Heart right ventricle (tissue), 16 donors: ENCODE measurements around the gene DHX34. TPM values are rescaled to one million over a fixed set of nuclear protein-coding genes. Genes with fewer than 3 reads are reported as not detected.

Experiments
- ATAC-seq, 8 donors: fragments of 200-7000 bp; cut with Tn5 transposase; one replicate each; pipeline ENCODE4 v1.9.1; 2020; ENCODE audit warnings: mild to moderate bottlenecking in 8 of 8, moderate library complexity in 8 of 8, moderate number of reproducible peaks in 1 of 8
- DNase-seq, 2 donors: peaks; one replicate each; pipeline ENCODE4 v3.0.0-alpha.2; 2020
- H3K27ac ChIP-seq, 10 donors: fragments of 200-600 bp; sonication (generic) in 2 of 10; one replicate each; pipeline versions ENCODE4 v1.5.0 to v1.8.0; 2020 to 2022; ENCODE audit warnings: mild to moderate bottlenecking in 3 of 10
- H3K27me3 ChIP-seq, 7 donors: fragments of 200-600 bp; one replicate each; pipeline ENCODE4 v1.8.0; 2021 to 2022; ENCODE audit warnings: mild to moderate bottlenecking in 2 of 7
- H3K36me3 ChIP-seq, 9 donors: fragments of 200-600 bp; sonication (generic) in 1 of 9; one replicate each; pipeline versions ENCODE4 v1.5.0 to v1.8.0; 2020 to 2022; ENCODE audit warnings: mild to moderate bottlenecking in 2 of 9
- H3K4me1 ChIP-seq, 9 donors: fragments of 200-600 bp; sonication (generic) in 1 of 9; one replicate each; pipeline versions ENCODE4 v1.5.0 to v1.8.0; 2020 to 2022; ENCODE audit warnings: mild to moderate bottlenecking in 4 of 9
- H3K4me3 ChIP-seq, 10 donors: fragments of 200-600 bp; sonication (generic) in 2 of 10; one replicate each; pipeline versions ENCODE4 v1.5.0 to v1.8.0; 2020 to 2022; ENCODE audit warnings: mild to moderate bottlenecking in 7 of 10, moderate library complexity in 2 of 10
- H3K9me3 ChIP-seq, 11 donors: fragments of 200-600 bp in 10 of 11; sonication (generic) in 2 of 11; one replicate each; pipeline versions ENCODE4 v1.5.0 to v1.8.0; 2013 to 2022; ENCODE audit warnings: mild to moderate bottlenecking in 2 of 11, control low read depth in 1 of 11, moderate library complexity in 1 of 11
- WGBS, 2 donors: extraction: QIAGEN DNeasy Blood & Tissue Kit; methylation state at CpG; one replicate each; pipeline ENCODE4 v1.1.7; 2013; ENCODE audit warnings: inconsistent platforms in 1 of 2; 5-methylcytosine and 5-hydroxymethylcytosine counted together
- intact Hi-C, 10 donors: fragments of 100-400 bp; cut with DNase I; formaldehyde crosslinking; loops; one replicate each; pipeline versions ENCODE4 v1.11.1 to v1.14.2; 2022
- polyA plus RNA-seq, 2 donors: library from polyadenylated mRNA; stranded (reverse); fragments of 200-250 nt; gene quantifications; one replicate each; pipeline ENCODE4 v1.2.3, GENCODE V29; 2013
- total RNA-seq, 10 donors: library from RNA; stranded (reverse); fragmentation: NEBNext Ultra II Directional in 3 of 10; extraction: Animal tissue kit (Norgen Biotek cat#: 25700) in 3 of 10; gene quantifications; one replicate each; pipeline versions ENCODE4 v1.2.1 to v1.2.4, GENCODE V29; 2021 to 2023
- TF ChIP-seq, protein P1 (sequence below), 9 donors: fragments of 200-600 bp; sonication (generic) in 2 of 9; IDR thresholded peaks; one replicate each; pipeline versions ENCODE4 v1.5.0 to v1.8.0; 2021 to 2022; ENCODE audit warnings: antibody characterized with exemption in 9 of 9, mild to moderate bottlenecking in 5 of 9, moderate library complexity in 1 of 9
- donor health status: Arrhythmogenic right ventricular cardiomyopathy.
- donor health status: ischemic (EF 13 %, LVEDD 7.1; RV severe dilation, severe dysfunction).
- donor health status: healthy with polysubstance abuse.
- donor health status: DM: no; HTN: yes; CAD: no.
- donor health status: DM: no; HTN: no; CAD: no.
- donor health status: ischemic (EF 25% LVEDD 6.9; RV normal size, moderate dysfunction).
- donor health status: ischemic (EF 25% LVEDD 5.7; RV mildly dilated, moderate dysfunction).
- donor health status: healthy.
- donor health status: DM: yes; HTN: yes; CAD: no.
- donor health status: Ischemic cardiomyopathy.
- donor health status: ischemic (EF 35%, LVEDD 5.7; RV mildly dilated, moderate dysfunction).
- donor health status: nonischemic (EF 11% LVEDD 7.7; RV severe dilation, severe dysfunction).
- donor health status: DM: yes; HTN: yes; CAD: no.
- donor health status: PGD.
- donor health status: ischemic (EF 29% LVEDD 5.4; RV normal size, mild dysfunction).
- donor health status: nonischemic (EF 23%, LVEDD 6.1; RV moderate dilation, normal function).

The DHX34 gene
- total and polyA plus RNA-seq, 12 donors, result 4.4 to 11.7 (median 5.9) TPM

DNA sequence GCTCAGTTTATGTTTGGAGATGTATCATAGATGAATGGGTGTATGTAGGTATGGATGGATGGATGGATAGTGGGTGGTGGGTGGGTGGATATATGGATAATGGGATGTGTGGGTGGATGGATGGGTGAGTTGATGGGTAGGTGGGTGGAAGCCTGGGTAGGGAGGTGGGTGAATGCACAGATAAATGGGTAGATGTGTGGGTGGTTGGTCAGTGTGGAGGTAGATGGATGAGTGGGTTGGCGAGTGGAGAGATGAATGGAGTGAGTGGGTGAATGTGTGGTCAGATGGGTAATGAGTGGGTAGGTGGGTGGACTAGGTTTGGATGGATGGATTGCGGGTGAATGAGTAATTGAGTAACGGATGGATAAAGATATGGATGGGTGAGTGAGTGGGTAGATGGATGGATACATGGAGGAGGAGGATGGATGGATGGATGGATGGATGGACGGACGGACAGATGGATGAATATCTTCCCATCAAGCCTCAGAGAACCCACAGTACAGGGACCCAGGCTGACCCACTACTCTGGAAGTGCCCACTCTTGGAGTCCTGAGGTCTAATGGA lies 56.8 kb downstream of the DHX34 start:
- TF ChIP-seq, protein P1, sequence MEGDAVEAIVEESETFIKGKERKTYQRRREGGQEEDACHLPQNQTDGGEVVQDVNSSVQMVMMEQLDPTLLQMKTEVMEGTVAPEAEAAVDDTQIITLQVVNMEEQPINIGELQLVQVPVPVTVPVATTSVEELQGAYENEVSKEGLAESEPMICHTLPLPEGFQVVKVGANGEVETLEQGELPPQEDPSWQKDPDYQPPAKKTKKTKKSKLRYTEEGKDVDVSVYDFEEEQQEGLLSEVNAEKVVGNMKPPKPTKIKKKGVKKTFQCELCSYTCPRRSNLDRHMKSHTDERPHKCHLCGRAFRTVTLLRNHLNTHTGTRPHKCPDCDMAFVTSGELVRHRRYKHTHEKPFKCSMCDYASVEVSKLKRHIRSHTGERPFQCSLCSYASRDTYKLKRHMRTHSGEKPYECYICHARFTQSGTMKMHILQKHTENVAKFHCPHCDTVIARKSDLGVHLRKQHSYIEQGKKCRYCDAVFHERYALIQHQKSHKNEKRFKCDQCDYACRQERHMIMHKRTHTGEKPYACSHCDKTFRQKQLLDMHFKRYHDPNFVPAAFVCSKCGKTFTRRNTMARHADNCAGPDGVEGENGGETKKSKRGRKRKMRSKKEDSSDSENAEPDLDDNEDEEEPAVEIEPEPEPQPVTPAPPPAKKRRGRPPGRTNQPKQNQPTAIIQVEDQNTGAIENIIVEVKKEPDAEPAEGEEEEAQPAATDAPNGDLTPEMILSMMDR (IDR thresholded peaks at IDR 0.05), result no peak
- Histone ChIP-seq H3K36me3 (no peaks in the 10 kb centered on the region), H3K9me3 (no peaks in the 10 kb centered on the region), H3K4me1 (no peaks in the 10 kb centered on the region), H3K4me3 (no peak overlapping the region), H3K27ac (no peak overlapping the region), H3K27me3 (peaks cover 0 to 54% (median 41%) of the 10 kb centered on the region in 7 donors)
- ATAC-seq (no peak), DNase-seq (no peak)
- 86 to 94% methylated on average over 5 of the region's 5 CpGs for WGBS, 2 donors
- intact Hi-C loops, result no loop called here

DNA sequence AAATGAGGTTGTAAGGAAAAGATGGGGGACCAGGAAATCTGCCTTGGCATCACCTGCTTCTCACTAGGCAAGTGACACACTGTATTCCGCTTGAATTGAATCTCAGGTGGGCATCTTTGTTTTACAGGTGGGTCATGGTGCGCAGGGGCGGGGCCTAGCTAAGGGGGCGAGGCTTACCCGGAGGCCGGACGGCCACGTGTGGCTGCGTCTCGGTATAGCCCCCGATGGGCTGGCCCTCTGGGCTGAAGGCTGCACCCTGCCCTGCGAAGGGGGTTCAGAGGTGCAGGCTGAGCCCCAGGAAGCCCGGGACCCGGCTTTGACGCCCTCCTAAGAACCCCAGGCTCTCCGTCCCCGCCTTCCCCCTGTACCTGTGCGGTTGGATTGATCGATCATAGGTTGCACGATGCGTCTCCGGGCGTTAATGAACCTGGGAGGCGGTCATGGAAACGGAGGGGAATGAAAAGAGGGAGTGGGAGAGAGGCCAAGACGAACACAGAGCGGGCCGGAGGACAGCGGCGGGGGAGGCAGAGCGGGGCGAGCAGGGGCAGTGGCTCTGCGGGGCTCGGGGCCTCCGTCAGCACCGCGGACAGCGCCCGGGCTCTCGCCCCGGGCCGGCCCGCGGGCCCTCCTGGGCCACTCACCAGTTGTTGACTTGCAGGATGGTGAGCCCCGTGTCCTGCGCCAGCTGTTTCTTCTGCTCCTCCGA lies 57.7 kb downstream of the DHX34 start:
- TF ChIP-seq, protein P1 (IDR thresholded peaks at IDR 0.05), result no peak

DNA sequence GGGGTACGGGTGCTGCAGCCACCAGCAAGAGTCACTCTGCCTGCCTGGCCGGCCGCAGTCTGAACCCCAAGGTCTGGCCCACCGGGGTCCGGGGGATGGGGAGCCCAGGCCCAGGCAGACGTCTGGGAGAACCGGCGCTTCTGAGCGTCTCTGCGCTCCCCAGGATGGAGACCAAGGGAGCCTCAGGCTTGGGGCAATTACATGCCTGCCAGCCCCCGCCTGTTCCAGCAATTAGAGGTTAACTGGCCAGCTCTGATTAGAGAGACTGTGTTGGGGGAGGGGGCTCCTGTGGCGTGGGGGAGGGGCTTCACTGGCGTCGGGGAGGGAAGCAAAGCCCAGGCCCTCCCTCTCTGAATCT lies 58.3 kb downstream of the DHX34 start:
- TF ChIP-seq, protein P1 (IDR thresholded peaks at IDR 0.05), result no peak
- intact Hi-C loops, result no loop called here
- Histone ChIP-seq H3K36me3 (no peaks in the 10 kb centered on the region), H3K27ac (no peak overlapping the region), H3K9me3 (no peaks in the 10 kb centered on the region), H3K4me3 (no peak overlapping the region), H3K27me3 (peaks cover 0 to 58% (median 44%) of the 10 kb centered on the region in 7 donors), H3K4me1 (no peaks in the 10 kb centered on the region)
- 18 to 27% methylated on average over 14 of the region's 14 CpGs for WGBS, 2 donors
- no peak for DNase-seq
- ATAC-seq, result no peak

More for the DNA sequence above, 57.7 kb downstream of the DHX34 start:
- DNase-seq (no peak), ATAC-seq (peak in 4 of 8 donors; percentile 46 to 61 (median 56))
- WGBS, 2 donors, result 18 to 22% methylated on average over 45 to 47 of the region's 47 CpGs
- intact Hi-C loops, result no loop called here
- H3K27ac ChIP-seq, result no peak overlapping the region
- no peak overlapping the region for H3K4me3 ChIP-seq
- no peaks in the 10 kb centered on the region for H3K36me3 ChIP-seq
- H3K9me3 ChIP-seq, result no peaks in the 10 kb centered on the region
- H3K4me1 ChIP-seq, result no peaks in the 10 kb centered on the region
- H3K27me3 ChIP-seq, result peaks cover 0 to 60% (median 44%) of the 10 kb centered on the region in 7 donors

DNA sequence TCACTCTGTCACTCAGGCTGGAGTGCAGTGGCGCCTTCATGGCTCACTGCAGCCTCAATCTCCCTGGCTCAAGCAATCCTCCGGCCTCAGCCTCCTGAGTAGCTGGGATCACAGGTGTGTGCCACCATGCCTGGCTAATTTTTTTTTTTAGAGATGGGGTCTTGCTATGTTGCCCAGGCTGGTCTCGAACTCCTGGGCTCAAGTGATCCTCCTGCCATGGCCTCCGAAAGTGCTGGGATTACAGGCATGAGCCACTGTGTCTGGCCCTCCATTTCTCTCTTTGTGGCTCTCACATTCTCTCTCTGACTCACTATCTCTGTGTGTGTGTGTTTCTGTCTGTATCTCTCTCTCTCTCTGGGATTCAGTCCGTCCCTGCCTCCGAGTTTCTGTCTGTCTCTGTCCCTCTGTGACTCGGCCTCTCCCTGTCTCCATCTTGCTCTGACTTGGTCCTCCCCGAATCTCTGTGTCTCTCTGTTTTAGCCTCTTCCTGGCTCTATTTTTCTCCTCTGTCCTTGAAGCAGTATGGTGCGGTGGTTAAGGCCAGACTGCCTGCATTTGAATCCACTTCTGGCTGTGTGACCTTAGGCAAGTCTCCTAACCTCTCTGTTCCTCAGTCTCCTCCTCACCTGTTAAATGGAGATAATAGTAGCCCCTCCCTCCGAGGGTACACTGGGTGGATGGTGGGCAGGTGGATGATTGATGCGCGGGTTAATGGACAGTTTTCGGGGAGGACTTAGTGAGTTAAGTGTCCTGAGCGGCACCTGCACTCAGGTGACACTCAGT lies 59.2 kb downstream of the DHX34 start:
- DNase-seq (no peak), ATAC-seq (no peak)
- peaks cover 0 to 60% (median 45%) of the 10 kb centered on the region in 7 donors for H3K27me3 ChIP-seq
- no peak overlapping the region for H3K27ac ChIP-seq
- H3K4me3 ChIP-seq, result no peak overlapping the region
- WGBS, 2 donors, result 88 to 93% methylated on average over 14 of the region's 14 CpGs
- no peaks in the 10 kb centered on the region for H3K36me3 ChIP-seq
- no peaks in the 10 kb centered on the region for H3K4me1 ChIP-seq
- intact Hi-C loops, result no loop called here
- TF ChIP-seq, protein P1 (IDR thresholded peaks at IDR 0.05), result no peak
- H3K9me3 ChIP-seq, result no peaks in the 10 kb centered on the region
